ENCODE results near the gene MIER1. TPM values are rescaled to one million over a fixed set of nuclear protein-coding genes. Genes with fewer than 3 reads are reported as not detected.
A peak's percentile ranks its signal among the peaks of the same experiment; 100 is the strongest.

MIER1 gene
- total and polyA plus RNA-seq, 9 of the 15 experiments (the other 6 are each of a cell fraction or from before 2014, with no cell fraction given): 13.9 to 34.8 (median 21.5) TPM

GRCh38 chr1:66929999-66930822 is 5.4 kb downstream of the MIER1 start (continued):
- TF ChIP-seq ZFP91 (CRISPR knock-in tag; IDR thresholded peaks at IDR 0.05) (no peak), CBX1 (IDR thresholded peaks at IDR 0.05; ENCODE audit: low read depth) (peak; percentile 64), CEBPG (CRISPR knock-in tag; IDR thresholded peaks at IDR 0.05) (peak; percentile 74), CEBPG (tag; conservative IDR thresholded peaks at IDR 0.05 in 1 of 2, IDR thresholded peaks at IDR 0.05 in 1 of 2) (peak; percentile 65; a peak in 3 of 4 replicates), U2AF2 (optimal IDR thresholded peaks at IDR 0.05; ENCODE audit: low read depth, low read length) (no peak), ZNF232 (CRISPR knock-in tag; IDR thresholded peaks at IDR 0.05) (no peak), ZHX1 (conservative IDR thresholded peaks at IDR 0.05; ENCODE audit: low read length) (0 out of 2 replicates have a peak, but pooled peaks have one; percentile 35), CLOCK (CRISPR knock-in tag; IDR thresholded peaks at IDR 0.05; ENCODE audit: borderline replicate concordance) (no peak), ZBTB17 (CRISPR knock-in tag; IDR thresholded peaks at IDR 0.05) (peak; percentile 75; the same call in 1 of the 2 replicates), HNRNPH1 (optimal IDR thresholded peaks at IDR 0.05; ENCODE audit: low read depth, low read length) (no peak), BDP1 (IDR thresholded peaks at IDR 0.05; ENCODE audit: insufficient read depth, insufficient read length) (no peak), TFAP4 (CRISPR knock-in tag; IDR thresholded peaks at IDR 0.05; ENCODE audit: borderline replicate concordance) (peak; percentile 99), SP1 (CRISPR knock-in tag; IDR thresholded peaks at IDR 0.05) (peak; percentile 63; the same call in 1 of the 2 replicates), RBM17 (IDR thresholded peaks at IDR 0.05; ENCODE audit: borderline replicate concordance, low read depth, low read length) (no peak), ZNF696 (CRISPR knock-in tag; conservative IDR thresholded peaks at IDR 0.05) (no peak), ELF2 (CRISPR knock-in tag; IDR thresholded peaks at IDR 0.05) (peak; percentile 66; the same call in 1 of the 2 replicates), SIRT6 (IDR thresholded peaks at IDR 0.05; ENCODE audit: low read depth, low read length) (no peak)

All from K562 (cell line).